Small intestine (tissue), 7 donors: ENCODE measurements around the gene EHMT1. TPM values are rescaled to one million over a fixed set of nuclear protein-coding genes. Genes with fewer than 3 reads are reported as not detected.

Source experiments
- DNase-seq, 2 donors: peaks; one replicate each; pipeline versions ENCODE4 v3.0.0 to v3.0.0-alpha.2; 2013
- FAIRE-seq: peaks from 2 replicates; lab custom pipeline; 2012; peaks lifted over from hg19 to GRCh38; lab: Jason Lieb, UNC
- H3K27ac ChIP-seq, 3 donors: one replicate each; pipeline ENCODE4 v1.5.1; 2013; ENCODE audit warnings: low read length in 2 of 3, mild to moderate bottlenecking in 2 of 3, control low read depth in 1 of 3, inconsistent platforms in 1 of 3, low read depth in 1 of 3, moderate library complexity in 1 of 3
- H3K27me3 ChIP-seq, 3 donors: one replicate each; pipeline ENCODE4 v1.6.1; 2013; ENCODE audit warnings: low read length in 3 of 3, inconsistent platforms in 1 of 3; ENCODE audit not compliant: control insufficient read depth in 3 of 3, insufficient read depth in 3 of 3
- H3K36me3 ChIP-seq, 3 donors: one replicate each; pipeline ENCODE4 v1.6.1; 2013; ENCODE audit warnings: low read length in 3 of 3, inconsistent platforms in 1 of 3, low read depth in 1 of 3, mild to moderate bottlenecking in 1 of 3, moderate library complexity in 1 of 3; ENCODE audit not compliant: control insufficient read depth in 3 of 3, insufficient read depth in 2 of 3
- H3K4me1 ChIP-seq, 3 donors: one replicate each; pipeline ENCODE4 v1.6.1; 2013; ENCODE audit warnings: low read length in 2 of 3, inconsistent platforms in 1 of 3, low read depth in 1 of 3, mild to moderate bottlenecking in 1 of 3, moderate library complexity in 1 of 3; ENCODE audit not compliant: control insufficient read depth in 3 of 3, insufficient read depth in 2 of 3
- H3K4me3 ChIP-seq, 3 donors: one replicate each; pipeline ENCODE4 v1.5.1; 2013; ENCODE audit warnings: low read length in 3 of 3, control low read depth in 1 of 3, inconsistent platforms in 1 of 3, low read depth in 1 of 3, mild to moderate bottlenecking in 1 of 3, moderate library complexity in 1 of 3
- H3K9me3 ChIP-seq, 2 donors: one replicate each; pipeline ENCODE4 v1.6.1; 2013; ENCODE audit warnings: low read depth in 1 of 2, low read length in 1 of 2; ENCODE audit not compliant: control insufficient read depth in 2 of 2, insufficient read depth in 1 of 2
- WGBS, 3 donors: extraction: QIAGEN DNeasy Blood & Tissue Kit; methylation state at CpG; one replicate each; pipeline ENCODE4 v1.1.7; 2013; 5-methylcytosine and 5-hydroxymethylcytosine counted together
- polyA plus RNA-seq, 4 donors: library from polyadenylated mRNA; stranded (reverse) in 3 of 4; unstranded in 1 of 4; fragments of 200-250 nt in 3 of 4; fragments of 120-200 nt in 1 of 4; gene quantifications; one replicate each; pipeline versions ENCODE4 v1.2.1 to v1.2.3, GENCODE V29; 2013
- donor health status: healthy with polysubstance abuse.
- donor health status: control.
- donor health status: control.
- donor health status: Bipolar disorder and iron deficiency.
- donor health status: healthy.

The EHMT1 gene
- polyA plus RNA-seq, 4 donors = 35.2 to 53.9 (median 39.1) TPM

GRCh38 chr9:137697193-137697592 lies 78.4 kb downstream of the EHMT1 start:
- DNase-seq = no peak
- Histone ChIP-seq H3K36me3 (peaks cover 0 to 9% (median 0%) of the 10 kb centered on the region in 3 donors), H3K9me3 (peaks cover 0 to under 1% of the 10 kb centered on the region in 2 donors), H3K27ac (no peak overlapping the region), H3K27me3 (no peaks in the 10 kb centered on the region), H3K4me3 (no peak overlapping the region), H3K4me1 (no peaks in the 10 kb centered on the region)
- FAIRE-seq = no peak
- 90 to 96% (median 91%) methylated on average over 5 of the region's 5 CpGs for WGBS, 3 donors

GRCh38 chr9:137697832-137698231 lies 79.0 kb downstream of the EHMT1 start:
- WGBS, 3 donors = 94 to 97% (median 95%) methylated on average over 19 of the region's 19 CpGs
- FAIRE-seq (no peak), DNase-seq (no peak)

GRCh38 chr9:137700911-137701310 lies 82.1 kb downstream of the EHMT1 start:
- Histone ChIP-seq H3K27me3 (no peaks in the 10 kb centered on the region), H3K27ac (no peak overlapping the region), H3K4me3 (no peak overlapping the region), H3K36me3 (peaks cover 0 to 9% (median 0%) of the 10 kb centered on the region in 3 donors), H3K4me1 (peaks cover 0 to 3% (median 0%) of the 10 kb centered on the region in 3 donors), H3K9me3 (peaks cover 2 to 18% of the 10 kb centered on the region in 2 donors)
- DNase-seq (no peak), FAIRE-seq (no peak)
- 95 to 99% (median 97%) methylated on average over 4 of the region's 4 CpGs for WGBS, 3 donors

More at GRCh38 chr9:137697832-137698231, 79.0 kb downstream of the EHMT1 start:
- H3K27ac ChIP-seq = no peak overlapping the region
- peaks cover 0 to 10% (median 0%) of the 10 kb centered on the region in 3 donors for H3K36me3 ChIP-seq
- H3K4me3 ChIP-seq = no peak overlapping the region
- H3K9me3 ChIP-seq = peaks cover 2 to 7% of the 10 kb centered on the region in 2 donors
- H3K27me3 ChIP-seq = no peaks in the 10 kb centered on the region
- no peaks in the 10 kb centered on the region for H3K4me1 ChIP-seq

- 86 to 95% (median 91%) methylated on average over 7 of the region's 7 CpGs for WGBS, 3 donors
Observed at GRCh38 chr9:137702615-137703379, 84.0 kb downstream of the EHMT1 start.

GRCh38 chr9:137703842-137704508 lies 85.2 kb downstream of the EHMT1 start:
- H3K4me3 ChIP-seq = no peak overlapping the region
- H3K9me3 ChIP-seq = peaks cover 2 to 18% of the 10 kb centered on the region in 2 donors
- peaks cover 0 to 3% (median 0%) of the 10 kb centered on the region in 3 donors for H3K4me1 ChIP-seq
- FAIRE-seq (no peak), DNase-seq (no peak)
- 81 to 89% (median 83%) methylated on average over 6 of the region's 6 CpGs for WGBS, 3 donors
- no peak overlapping the region for H3K27ac ChIP-seq
- H3K36me3 ChIP-seq = peaks cover 0 to 7% (median 0%) of the 10 kb centered on the region in 3 donors
- no peaks in the 10 kb centered on the region for H3K27me3 ChIP-seq

More at GRCh38 chr9:137702615-137703379, 84.0 kb downstream of the EHMT1 start:
- peaks cover 2 to 18% of the 10 kb centered on the region in 2 donors for H3K9me3 ChIP-seq
- peaks cover 0 to 7% (median 0%) of the 10 kb centered on the region in 3 donors for H3K36me3 ChIP-seq
- H3K27me3 ChIP-seq = no peaks in the 10 kb centered on the region
- H3K4me3 ChIP-seq = no peak overlapping the region
- FAIRE-seq = no peak
- H3K27ac ChIP-seq = no peak overlapping the region
- DNase-seq = no peak
- peaks cover 0 to 3% (median 0%) of the 10 kb centered on the region in 3 donors for H3K4me1 ChIP-seq

GRCh38 chr9:137705443-137705863 lies 86.6 kb downstream of the EHMT1 start:
- peaks cover 0 to 14% (median 0%) of the 10 kb centered on the region in 3 donors for H3K36me3 ChIP-seq
- DNase-seq = no peak
- WGBS, 3 donors = 65 to 83% (median 68%) methylated on average over 8 of the region's 8 CpGs
- H3K4me3 ChIP-seq = no peak overlapping the region
- no peaks in the 10 kb centered on the region for H3K27me3 ChIP-seq
- H3K27ac ChIP-seq = no peak overlapping the region
- FAIRE-seq = no peak
- peaks cover 2 to 18% of the 10 kb centered on the region in 2 donors for H3K9me3 ChIP-seq
- peaks cover 0 to 3% (median 0%) of the 10 kb centered on the region in 3 donors for H3K4me1 ChIP-seq

GRCh38 chr9:137705906-137706305 lies 87.1 kb downstream of the EHMT1 start:
- H3K4me1 ChIP-seq = peaks cover 0 to 3% (median 0%) of the 10 kb centered on the region in 3 donors
- WGBS, 3 donors = 74 to 78% (median 75%) methylated on average over 9 to 10 of the region's 10 CpGs
- no peak for DNase-seq
- FAIRE-seq = no peak
- no peaks in the 10 kb centered on the region for H3K27me3 ChIP-seq
- peaks cover 2 to 18% of the 10 kb centered on the region in 2 donors for H3K9me3 ChIP-seq
- H3K36me3 ChIP-seq = peaks cover 0 to 17% (median 0%) of the 10 kb centered on the region in 3 donors
- no peak overlapping the region for H3K27ac ChIP-seq
- H3K4me3 ChIP-seq = no peak overlapping the region

GRCh38 chr9:137707361-137707760 lies 88.6 kb downstream of the EHMT1 start:
- Histone ChIP-seq H3K9me3 (peaks cover 2 to 15% of the 10 kb centered on the region in 2 donors), H3K4me3 (no peak overlapping the region), H3K36me3 (peaks cover 0 to 29% (median 6%) of the 10 kb centered on the region in 3 donors), H3K27ac (no peak overlapping the region), H3K27me3 (no peaks in the 10 kb centered on the region), H3K4me1 (peaks cover 0 to 3% (median 0%) of the 10 kb centered on the region in 3 donors)
- 89 to 96% (median 90%) methylated on average over 6 of the region's 6 CpGs for WGBS, 3 donors
- DNase-seq = no peak
- no peak for FAIRE-seq
